ENCODE measurements around the gene GRK5.

GRCh38 chr10:119225083-119225658, 17.8 kb downstream of the GRK5 start:
- no peak for TF ChIP-seq CTCF (IDR thresholded peaks at IDR 0.05)
- no peak for TF ChIP-seq POLR2A (IDR thresholded peaks at IDR 0.05)
